ENCODE data around the gene AMOTL2. TPM values are rescaled to one million over a fixed set of nuclear protein-coding genes. Genes with fewer than 3 reads are reported as not detected.

Gene AMOTL2
- total and polyA plus RNA-seq, 9 of the 15 experiments (the other 6 are each of a cell fraction or from before 2014, with no cell fraction given): 0.12 to 0.31 TPM; not detected in 7

- no peak for TF ChIP-seq ZNF561 (CRISPR knock-in tag; conservative IDR thresholded peaks at IDR 0.05)
- TF ChIP-seq MTF1 (CRISPR knock-in tag; IDR thresholded peaks at IDR 0.05; ENCODE audit: borderline replicate concordance): no peak
- no peak for TF ChIP-seq HDAC6 (IDR thresholded peaks at IDR 0.05; ENCODE audit: low read depth, low read length)
These were observed 48.1 kb downstream of the AMOTL2 start (continued) for GRCh38 chr3:134326126-134326525.

GRCh38 chr3:134325706-134326105, 48.5 kb downstream of the AMOTL2 start:
- no TSS peak for BruUV-seq (replicated peaks)
- Histone ChIP-seq H3K4me3 (no peak overlapping the region), H3K79me2 (ENCODE audit: control insufficient read depth, insufficient read depth, low read length) (no peaks in the 10 kb centered on the region), H4K20me1 (replicated peaks; ENCODE audit: control insufficient read depth, insufficient read depth, low read length) (no peaks in the 10 kb centered on the region), H3K4me1 (replicated peaks in 1 of 2; ENCODE audit: control insufficient read depth in 2 of 2, insufficient read depth in 2 of 2, low read length in 2 of 2) (no peaks in the 10 kb centered on the region), H3K9ac (ENCODE audit: insufficient read depth in 1 of 2, low read depth in 2 of 2, low read length in 2 of 2) (no peak overlapping the region), H3K27ac (ENCODE audit: extremely low read depth, low read depth, low read length) (no peak overlapping the region), H3K36me3 (ENCODE audit: control insufficient read depth, insufficient read depth, low read length) (no peaks in the 10 kb centered on the region), H3K9me1 (ENCODE audit: control insufficient read depth, insufficient read depth, low read length) (no peaks in the 10 kb centered on the region), H3K9me3 (replicated peaks; ENCODE audit: control insufficient read depth, insufficient read depth, low read depth, low read length) (no peaks in the 10 kb centered on the region), H3K4me2 (ENCODE audit: insufficient read depth, low read length) (no peak overlapping the region), H3K27me3 (ENCODE audit: control insufficient read depth in 2 of 2, insufficient read depth in 2 of 2, low read length in 2 of 2) (peaks cover 3 to 29% of the 10 kb centered on the region in 2 experiments; a peak in 3 of 5 replicates), H2AFZ (ENCODE audit: low read depth, low read length) (no peak overlapping the region)
- DNase-seq (ENCODE audit: extremely low read depth in 1 of 4, low spot score in 3 of 4) (no peak), FAIRE-seq (no peak), ATAC-seq (no peak)
- intact Hi-C loops (cut with micrococcal nuclease) (no loop called here), in situ Hi-C loops (cut with MboI) (no loop called here)
- POLR2A ChIA-PET: no interaction called here
- CTCF ChIA-PET (ENCODE audit: low intra/inter-chr PET ratio): no interaction called here
- 0% methylated on average over 1 of the region's 5 CpGs for WGBS (ENCODE audit: insufficient coverage, low coverage, missing lambda C conversion rate)
- TF ChIP-seq ZKSCAN3 (CRISPR knock-in tag; IDR thresholded peaks at IDR 0.05) (no peak), BRF1 (IDR thresholded peaks at IDR 0.05; ENCODE audit: borderline replicate concordance, extremely low read depth, insufficient read length) (no peak), ATF7 (IDR thresholded peaks at IDR 0.05) (no peak), FOXJ3 (CRISPR knock-in tag; IDR thresholded peaks at IDR 0.05) (no peak), RBM14 (IDR thresholded peaks at IDR 0.05; ENCODE audit: borderline replicate concordance, insufficient read depth, low read depth, low read length) (no peak), LEF1 (IDR thresholded peaks at IDR 0.05) (no peak)
- TF ChIP-seq, protein P1, sequence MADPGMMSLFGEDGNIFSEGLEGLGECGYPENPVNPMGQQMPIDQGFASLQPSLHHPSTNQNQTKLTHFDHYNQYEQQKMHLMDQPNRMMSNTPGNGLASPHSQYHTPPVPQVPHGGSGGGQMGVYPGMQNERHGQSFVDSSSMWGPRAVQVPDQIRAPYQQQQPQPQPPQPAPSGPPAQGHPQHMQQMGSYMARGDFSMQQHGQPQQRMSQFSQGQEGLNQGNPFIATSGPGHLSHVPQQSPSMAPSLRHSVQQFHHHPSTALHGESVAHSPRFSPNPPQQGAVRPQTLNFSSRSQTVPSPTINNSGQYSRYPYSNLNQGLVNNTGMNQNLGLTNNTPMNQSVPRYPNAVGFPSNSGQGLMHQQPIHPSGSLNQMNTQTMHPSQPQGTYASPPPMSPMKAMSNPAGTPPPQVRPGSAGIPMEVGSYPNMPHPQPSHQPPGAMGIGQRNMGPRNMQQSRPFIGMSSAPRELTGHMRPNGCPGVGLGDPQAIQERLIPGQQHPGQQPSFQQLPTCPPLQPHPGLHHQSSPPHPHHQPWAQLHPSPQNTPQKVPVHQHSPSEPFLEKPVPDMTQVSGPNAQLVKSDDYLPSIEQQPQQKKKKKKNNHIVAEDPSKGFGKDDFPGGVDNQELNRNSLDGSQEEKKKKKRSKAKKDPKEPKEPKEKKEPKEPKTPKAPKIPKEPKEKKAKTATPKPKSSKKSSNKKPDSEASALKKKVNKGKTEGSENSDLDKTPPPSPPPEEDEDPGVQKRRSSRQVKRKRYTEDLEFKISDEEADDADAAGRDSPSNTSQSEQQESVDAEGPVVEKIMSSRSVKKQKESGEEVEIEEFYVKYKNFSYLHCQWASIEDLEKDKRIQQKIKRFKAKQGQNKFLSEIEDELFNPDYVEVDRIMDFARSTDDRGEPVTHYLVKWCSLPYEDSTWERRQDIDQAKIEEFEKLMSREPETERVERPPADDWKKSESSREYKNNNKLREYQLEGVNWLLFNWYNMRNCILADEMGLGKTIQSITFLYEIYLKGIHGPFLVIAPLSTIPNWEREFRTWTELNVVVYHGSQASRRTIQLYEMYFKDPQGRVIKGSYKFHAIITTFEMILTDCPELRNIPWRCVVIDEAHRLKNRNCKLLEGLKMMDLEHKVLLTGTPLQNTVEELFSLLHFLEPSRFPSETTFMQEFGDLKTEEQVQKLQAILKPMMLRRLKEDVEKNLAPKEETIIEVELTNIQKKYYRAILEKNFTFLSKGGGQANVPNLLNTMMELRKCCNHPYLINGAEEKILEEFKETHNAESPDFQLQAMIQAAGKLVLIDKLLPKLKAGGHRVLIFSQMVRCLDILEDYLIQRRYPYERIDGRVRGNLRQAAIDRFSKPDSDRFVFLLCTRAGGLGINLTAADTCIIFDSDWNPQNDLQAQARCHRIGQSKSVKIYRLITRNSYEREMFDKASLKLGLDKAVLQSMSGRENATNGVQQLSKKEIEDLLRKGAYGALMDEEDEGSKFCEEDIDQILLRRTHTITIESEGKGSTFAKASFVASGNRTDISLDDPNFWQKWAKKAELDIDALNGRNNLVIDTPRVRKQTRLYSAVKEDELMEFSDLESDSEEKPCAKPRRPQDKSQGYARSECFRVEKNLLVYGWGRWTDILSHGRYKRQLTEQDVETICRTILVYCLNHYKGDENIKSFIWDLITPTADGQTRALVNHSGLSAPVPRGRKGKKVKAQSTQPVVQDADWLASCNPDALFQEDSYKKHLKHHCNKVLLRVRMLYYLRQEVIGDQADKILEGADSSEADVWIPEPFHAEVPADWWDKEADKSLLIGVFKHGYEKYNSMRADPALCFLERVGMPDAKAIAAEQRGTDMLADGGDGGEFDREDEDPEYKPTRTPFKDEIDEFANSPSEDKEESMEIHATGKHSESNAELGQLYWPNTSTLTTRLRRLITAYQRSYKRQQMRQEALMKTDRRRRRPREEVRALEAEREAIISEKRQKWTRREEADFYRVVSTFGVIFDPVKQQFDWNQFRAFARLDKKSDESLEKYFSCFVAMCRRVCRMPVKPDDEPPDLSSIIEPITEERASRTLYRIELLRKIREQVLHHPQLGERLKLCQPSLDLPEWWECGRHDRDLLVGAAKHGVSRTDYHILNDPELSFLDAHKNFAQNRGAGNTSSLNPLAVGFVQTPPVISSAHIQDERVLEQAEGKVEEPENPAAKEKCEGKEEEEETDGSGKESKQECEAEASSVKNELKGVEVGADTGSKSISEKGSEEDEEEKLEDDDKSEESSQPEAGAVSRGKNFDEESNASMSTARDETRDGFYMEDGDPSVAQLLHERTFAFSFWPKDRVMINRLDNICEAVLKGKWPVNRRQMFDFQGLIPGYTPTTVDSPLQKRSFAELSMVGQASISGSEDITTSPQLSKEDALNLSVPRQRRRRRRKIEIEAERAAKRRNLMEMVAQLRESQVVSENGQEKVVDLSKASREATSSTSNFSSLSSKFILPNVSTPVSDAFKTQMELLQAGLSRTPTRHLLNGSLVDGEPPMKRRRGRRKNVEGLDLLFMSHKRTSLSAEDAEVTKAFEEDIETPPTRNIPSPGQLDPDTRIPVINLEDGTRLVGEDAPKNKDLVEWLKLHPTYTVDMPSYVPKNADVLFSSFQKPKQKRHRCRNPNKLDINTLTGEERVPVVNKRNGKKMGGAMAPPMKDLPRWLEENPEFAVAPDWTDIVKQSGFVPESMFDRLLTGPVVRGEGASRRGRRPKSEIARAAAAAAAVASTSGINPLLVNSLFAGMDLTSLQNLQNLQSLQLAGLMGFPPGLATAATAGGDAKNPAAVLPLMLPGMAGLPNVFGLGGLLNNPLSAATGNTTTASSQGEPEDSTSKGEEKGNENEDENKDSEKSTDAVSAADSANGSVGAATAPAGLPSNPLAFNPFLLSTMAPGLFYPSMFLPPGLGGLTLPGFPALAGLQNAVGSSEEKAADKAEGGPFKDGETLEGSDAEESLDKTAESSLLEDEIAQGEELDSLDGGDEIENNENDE (IDR thresholded peaks at IDR 0.05; ENCODE audit: low read depth, low read length): no peak

Measured in K562 (cell line).